Heart left ventricle (tissue), 16 donors: Measurements from ENCODE around the gene JADE1. TPM values are rescaled to one million over a fixed set of nuclear protein-coding genes. Genes with fewer than 3 reads are reported as not detected.

Experiments
- ATAC-seq, 4 donors: fragments of 200-7000 bp; cut with Tn5 transposase; one replicate each; pipeline ENCODE4 v1.9.1; 2020 to 2022; ENCODE audit warnings: moderate library complexity in 4 of 4, mild to moderate bottlenecking in 3 of 4, moderate number of reproducible peaks in 1 of 4
- DNase-seq, 5 donors: peaks; one replicate each; pipeline ENCODE4 v3.0.0-alpha.2; 2020
- H3K27ac ChIP-seq, 12 donors: fragments of 200-600 bp; sonication (generic) in 4 of 12; one replicate each; pipeline versions ENCODE4 v1.5.0 to v1.8.0; 2016 to 2022; ENCODE audit warnings: mild to moderate bottlenecking in 2 of 12
- H3K27me3 ChIP-seq, 9 donors: fragments of 200-600 bp; sonication (generic) in 2 of 9; one replicate each; pipeline versions ENCODE4 v1.5.1 to v1.8.0; 2016 to 2022; ENCODE audit warnings: mild to moderate bottlenecking in 3 of 9
- H3K36me3 ChIP-seq, 9 donors: fragments of 200-600 bp; sonication (generic) in 2 of 9; one replicate each; pipeline versions ENCODE4 v1.5.0 to v1.8.0; 2018 to 2022; ENCODE audit warnings: mild to moderate bottlenecking in 2 of 9
- H3K4me1 ChIP-seq, 12 donors: fragments of 200-600 bp; sonication (generic) in 4 of 12; one replicate each; pipeline versions ENCODE4 v1.5.0 to v1.8.0; 2016 to 2022; ENCODE audit warnings: mild to moderate bottlenecking in 3 of 12
- H3K4me3 ChIP-seq, 12 donors: fragments of 200-600 bp; sonication (generic) in 4 of 12; one replicate each; pipeline versions ENCODE4 v1.5.0 to v1.8.0; 2017 to 2022; ENCODE audit warnings: mild to moderate bottlenecking in 9 of 12, moderate library complexity in 4 of 12
- H3K9me3 ChIP-seq, 12 donors: fragments of 200-600 bp; sonication (generic) in 4 of 12; one replicate each; pipeline versions ENCODE4 v1.5.0 to v1.8.0; 2016 to 2022; ENCODE audit warnings: mild to moderate bottlenecking in 1 of 12
- POLR2A ChIP-seq, 2 donors: fragments of 450-650 bp; IDR thresholded peaks; one replicate each; pipeline ENCODE4 v1.6.1; 2017; ENCODE audit warnings: antibody characterized with exemption in 2 of 2, mild to moderate bottlenecking in 2 of 2, moderate library complexity in 2 of 2
- WGBS, 4 donors: extraction: QIAGEN DNeasy Blood & Tissue Kit in 2 of 4; methylation state at CpG; one replicate each; pipeline versions ENCODE4 v1.1.5 to v1.1.7; 2013 to 2018; 5-methylcytosine and 5-hydroxymethylcytosine counted together
- intact Hi-C, 10 donors: fragments of 100-400 bp; cut with DNase I; formaldehyde crosslinking; loops; one replicate each; pipeline versions ENCODE4 v1.11.1 to v1.14.2; 2022
- polyA plus RNA-seq, 2 donors: library from polyadenylated mRNA; stranded (reverse); fragments of 200-250 nt; gene quantifications; one replicate each; pipeline ENCODE4 v1.2.3, GENCODE V29; 2013
- total RNA-seq, 9 donors: library from RNA; depleted of rRNA in 2 of 9; stranded (reverse); fragments of >200 nt in 2 of 9; fragmentation: NEBNext Ultra II Directional in 3 of 9; extraction: Animal tissue kit (Norgen Biotek cat#: 25700) in 3 of 9; gene quantifications; one replicate each; pipeline versions ENCODE4 v1.1.0 to v1.2.4, GENCODE V29; 2016 to 2023
- TF ChIP-seq, protein P1 (sequence below), 12 donors: fragments of 200-600 bp; sonication (generic) in 4 of 12; IDR thresholded peaks; one replicate each; pipeline versions ENCODE4 v1.5.0 to v1.8.0; 2018 to 2022; ENCODE audit warnings: antibody characterized with exemption in 12 of 12, mild to moderate bottlenecking in 5 of 12
- donor health status: ischemic (EF 13 %, LVEDD 7.1; RV severe dilation, severe dysfunction).
- donor health status: healthy with polysubstance abuse.
- donor health status: DM: no; HTN: yes; CAD: no.
- donor health status: DM: no; HTN: no; CAD: no.
- donor health status: ischemic (EF 25% LVEDD 6.9; RV normal size, moderate dysfunction).
- donor health status: ischemic (EF 25% LVEDD 5.7; RV mildly dilated, moderate dysfunction).
- donor health status: healthy.
- donor health status: DM: yes; HTN: yes; CAD: no.
- donor health status: ischemic (EF 35%, LVEDD 5.7; RV mildly dilated, moderate dysfunction).
- donor health status: nonischemic (EF 11% LVEDD 7.7; RV severe dilation, severe dysfunction).
- donor health status: DM: yes; HTN: yes; CAD: no.
- donor health status: PGD.
- donor health status: ischemic (EF 29% LVEDD 5.4; RV normal size, mild dysfunction).
- donor health status: nonischemic (EF 23%, LVEDD 6.1; RV moderate dilation, normal function).

The JADE1 gene
- total and polyA plus RNA-seq, 11 donors: 15.0 to 31.9 (median 19.7) TPM

DNA sequence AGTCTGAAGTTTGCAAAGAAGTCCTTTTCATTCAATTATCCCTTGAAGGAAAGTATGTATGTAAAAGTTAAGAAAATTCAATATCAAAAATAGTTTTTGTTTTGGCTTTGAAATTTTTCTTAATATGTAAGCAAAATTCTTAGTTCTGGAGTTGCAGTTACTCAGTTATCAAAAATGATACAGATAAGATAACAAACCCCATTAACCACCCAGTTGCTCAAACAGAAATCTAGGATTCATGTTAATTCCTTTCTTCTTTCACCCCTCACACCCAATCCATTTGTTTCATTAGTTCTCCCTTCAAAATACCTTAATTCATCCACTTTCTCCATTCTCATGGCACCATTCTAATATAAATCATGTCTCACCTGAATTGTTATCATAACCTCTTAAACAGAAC is 40.5 kb upstream of the JADE1 start:
- no peaks in the 10 kb centered on the region for H3K27me3 ChIP-seq
- no peak overlapping the region for H3K4me3 ChIP-seq
- no peak for ATAC-seq
- TF ChIP-seq, protein P1, sequence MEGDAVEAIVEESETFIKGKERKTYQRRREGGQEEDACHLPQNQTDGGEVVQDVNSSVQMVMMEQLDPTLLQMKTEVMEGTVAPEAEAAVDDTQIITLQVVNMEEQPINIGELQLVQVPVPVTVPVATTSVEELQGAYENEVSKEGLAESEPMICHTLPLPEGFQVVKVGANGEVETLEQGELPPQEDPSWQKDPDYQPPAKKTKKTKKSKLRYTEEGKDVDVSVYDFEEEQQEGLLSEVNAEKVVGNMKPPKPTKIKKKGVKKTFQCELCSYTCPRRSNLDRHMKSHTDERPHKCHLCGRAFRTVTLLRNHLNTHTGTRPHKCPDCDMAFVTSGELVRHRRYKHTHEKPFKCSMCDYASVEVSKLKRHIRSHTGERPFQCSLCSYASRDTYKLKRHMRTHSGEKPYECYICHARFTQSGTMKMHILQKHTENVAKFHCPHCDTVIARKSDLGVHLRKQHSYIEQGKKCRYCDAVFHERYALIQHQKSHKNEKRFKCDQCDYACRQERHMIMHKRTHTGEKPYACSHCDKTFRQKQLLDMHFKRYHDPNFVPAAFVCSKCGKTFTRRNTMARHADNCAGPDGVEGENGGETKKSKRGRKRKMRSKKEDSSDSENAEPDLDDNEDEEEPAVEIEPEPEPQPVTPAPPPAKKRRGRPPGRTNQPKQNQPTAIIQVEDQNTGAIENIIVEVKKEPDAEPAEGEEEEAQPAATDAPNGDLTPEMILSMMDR (IDR thresholded peaks at IDR 0.05): no peak
- TF ChIP-seq POLR2A (IDR thresholded peaks at IDR 0.05): no peak
- H3K27ac ChIP-seq: no peak overlapping the region
- no peak for DNase-seq
- intact Hi-C loops: no loop called here
- H3K36me3 ChIP-seq: no peaks in the 10 kb centered on the region
- peaks cover 0 to 4% (median 0%) of the 10 kb centered on the region in 12 donors for H3K4me1 ChIP-seq
- no peaks in the 10 kb centered on the region for H3K9me3 ChIP-seq

- ATAC-seq (no peak), DNase-seq (no peak)
- no peaks in the 10 kb centered on the region for H3K9me3 ChIP-seq
- H3K27me3 ChIP-seq: no peaks in the 10 kb centered on the region
- WGBS, 4 donors: 67 to 78% (median 74%) methylated on average over 3 of the region's 3 CpGs
- H3K4me3 ChIP-seq: no peak overlapping the region
- peaks cover 0 to 4% (median 0%) of the 10 kb centered on the region in 12 donors for H3K4me1 ChIP-seq
- TF ChIP-seq, protein P1 (IDR thresholded peaks at IDR 0.05): no peak
- no peak for TF ChIP-seq POLR2A (IDR thresholded peaks at IDR 0.05)
- intact Hi-C loops: no loop called here
- H3K27ac ChIP-seq: no peak overlapping the region
- no peaks in the 10 kb centered on the region for H3K36me3 ChIP-seq
These were observed 38.7 kb upstream of the JADE1 start for GRCh38 chr4:128770807-128771206.

DNA sequence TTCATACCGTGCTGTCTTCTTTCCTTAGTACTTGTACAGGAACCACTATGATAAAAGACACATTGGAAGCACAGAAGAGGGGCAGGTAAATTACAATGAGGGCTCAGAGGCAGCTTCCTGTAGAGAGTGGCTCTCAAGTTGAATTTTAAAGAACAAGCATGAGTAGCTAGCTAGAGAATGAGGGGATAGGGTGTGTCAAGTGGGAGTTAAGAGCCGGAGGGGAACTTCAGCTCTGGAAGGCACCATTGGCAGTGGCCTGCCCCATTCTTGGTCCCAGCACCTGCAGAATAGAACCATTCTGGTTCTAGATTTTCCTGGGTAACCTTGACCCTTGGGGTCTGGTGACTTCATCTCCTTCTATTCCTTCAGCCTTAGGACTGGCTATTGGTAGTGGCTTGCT is 34.0 kb upstream of the JADE1 start:
- 89 to 91% (median 89%) methylated on average over 2 of the region's 2 CpGs for WGBS, 4 donors
- ATAC-seq (no peak), DNase-seq (no peak)
- intact Hi-C loops: no loop called here
- Histone ChIP-seq H3K36me3 (no peaks in the 10 kb centered on the region), H3K9me3 (no peaks in the 10 kb centered on the region), H3K27ac (no peak overlapping the region), H3K4me1 (peaks cover 0 to 7% (median 0%) of the 10 kb centered on the region in 12 donors), H3K27me3 (no peaks in the 10 kb centered on the region), H3K4me3 (no peak overlapping the region)
- TF ChIP-seq POLR2A (IDR thresholded peaks at IDR 0.05): no peak
- TF ChIP-seq, protein P1 (IDR thresholded peaks at IDR 0.05): no peak

DNA sequence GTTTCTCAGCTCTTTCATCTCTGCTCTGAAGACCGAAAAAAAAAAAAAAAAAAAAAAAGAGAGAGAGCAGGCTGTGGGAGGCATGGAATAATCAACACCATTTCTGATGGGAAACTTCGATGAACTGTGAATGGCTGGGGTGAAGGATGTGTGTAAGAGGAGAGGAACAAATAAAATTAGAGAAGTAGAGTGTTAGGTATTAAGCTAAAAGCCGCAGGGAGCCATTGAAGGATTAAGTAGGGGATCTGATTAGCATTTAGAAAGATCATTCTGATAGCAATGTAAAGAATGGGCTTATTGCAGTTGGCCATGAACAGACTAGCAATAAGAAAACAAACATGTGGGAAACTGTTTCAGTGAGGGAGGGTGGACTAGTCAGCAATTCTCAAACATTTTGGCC is 33.6 kb upstream of the JADE1 start:
- no peak overlapping the region for H3K27ac ChIP-seq
- TF ChIP-seq, protein P1 (IDR thresholded peaks at IDR 0.05): no peak
- TF ChIP-seq POLR2A (IDR thresholded peaks at IDR 0.05): no peak
- no peak for DNase-seq
- ATAC-seq: no peak
- no peaks in the 10 kb centered on the region for H3K27me3 ChIP-seq
- H3K9me3 ChIP-seq: no peaks in the 10 kb centered on the region
- no peaks in the 10 kb centered on the region for H3K36me3 ChIP-seq
- intact Hi-C loops: no loop called here
- no peak overlapping the region for H3K4me3 ChIP-seq
- WGBS, 4 donors: 78 to 84% (median 81%) methylated on average over 3 of the region's 3 CpGs
- H3K4me1 ChIP-seq: peaks cover 0 to 7% (median 0%) of the 10 kb centered on the region in 12 donors
